Keratinocyte (primary cell): Measurements from ENCODE around the gene BCAP31.

Source experiments
- CTCF ChIP-seq, 3 experiments: IDR thresholded peaks in 1 of 3; conservative IDR thresholded peaks in 1 of 3; optimal IDR thresholded peaks in 1 of 3; 2 replicates in 2 of 3; 3 replicates in 1 of 3; pipeline versions ENCODE3 to v1.5.1; 2011; ENCODE audit warnings: low read length in 3 of 3, mild to moderate bottlenecking in 3 of 3, moderate library complexity in 2 of 3, control low read depth in 1 of 3, inconsistent platforms in 1 of 3; ENCODE audit not compliant: insufficient read depth in 2 of 3; ENCODE audit errors: extremely low read depth in 1 of 3
- EZH2 ChIP-seq: IDR thresholded peaks from one replicate; pipeline ENCODE4 v1.6.1; 2012; ENCODE audit warnings: inconsistent platforms, mild to moderate bottlenecking, low read length, moderate library complexity

GRCh38 chrX:153769158-153769864 is 45.1 kb upstream of the BCAP31 start:
- TF ChIP-seq CTCF (optimal IDR thresholded peaks at IDR 0.05 in 1 of 3, IDR thresholded peaks at IDR 0.05 in 1 of 3, conservative IDR thresholded peaks at IDR 0.05 in 1 of 3; ENCODE audit: extremely low read depth in 1 of 3, insufficient read depth in 2 of 3, low read length in 3 of 3) (no peak), EZH2 (no peak)
